ENCODE measurements around the gene NUDT13. TPM values are rescaled to one million over a fixed set of nuclear protein-coding genes. Genes with fewer than 3 reads are reported as not detected.

Gene NUDT13
- total and polyA plus RNA-seq, 9 donors, result 2.0 to 5.0 (median 3.0) TPM

- Histone ChIP-seq H3K4me1 (ENCODE audit: control insufficient read depth, insufficient read depth, low read length) (no peaks in the 10 kb centered on the region), H3K9me3 (replicated peaks; ENCODE audit: control insufficient read depth, low read depth, low read length) (no peaks in the 10 kb centered on the region), H3K4me3 (ENCODE audit: low read length) (no peak overlapping the region), H3K36me3 (ENCODE audit: control insufficient read depth, insufficient read depth, low read length) (peaks cover 24% of the 10 kb centered on the region), H3K27me3 (ENCODE audit: control insufficient read depth, insufficient read depth, low read length) (no peaks in the 10 kb centered on the region), H3K27ac (ENCODE audit: low read length) (no peak overlapping the region)
- WGBS (ENCODE audit: insufficient coverage), result 90% methylated on average over 2 of the region's 3 CpGs
- DNase-seq, result no peak
These were observed 51.4 kb downstream of the NUDT13 start for GRCh38 chr10:73161662-73162061.

DNA sequence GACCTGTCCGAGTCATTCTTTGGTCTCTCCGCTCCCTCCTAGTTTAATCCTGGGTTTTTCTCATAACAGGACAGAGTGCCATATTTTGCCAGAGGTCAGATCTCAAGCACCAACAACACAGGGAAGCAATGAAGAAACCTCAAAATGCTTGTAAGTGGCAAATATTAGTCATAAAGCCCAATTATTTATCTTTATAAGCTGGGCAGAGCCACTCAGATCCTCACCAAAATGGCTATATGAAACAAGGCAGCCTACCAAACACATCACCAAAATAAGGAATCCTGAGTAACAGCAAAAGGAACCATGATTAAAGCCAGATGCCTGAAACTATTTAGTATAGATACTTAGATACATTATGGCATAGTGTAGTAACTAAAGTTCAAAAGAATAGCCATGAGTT, 52.8 kb downstream of the NUDT13 start:
- no peak overlapping the region for H3K27ac ChIP-seq (ENCODE audit: low read length)
- no peaks in the 10 kb centered on the region for H3K9me3 ChIP-seq (replicated peaks; ENCODE audit: control insufficient read depth, low read depth, low read length)
- H3K4me1 ChIP-seq (ENCODE audit: control insufficient read depth, insufficient read depth, low read length), result no peaks in the 10 kb centered on the region
- H3K4me3 ChIP-seq (ENCODE audit: low read length), result no peak overlapping the region
- no peaks in the 10 kb centered on the region for H3K27me3 ChIP-seq (ENCODE audit: control insufficient read depth, insufficient read depth, low read length)
- 93% methylated on average over 2 of the region's 2 CpGs for WGBS (ENCODE audit: insufficient coverage)
- peaks cover 21% of the 10 kb centered on the region for H3K36me3 ChIP-seq (ENCODE audit: control insufficient read depth, insufficient read depth, low read length)
- no peak for DNase-seq

- Histone ChIP-seq H3K4me3 (ENCODE audit: low read length) (peak overlapping the region; percentile 93), H3K9me3 (replicated peaks; ENCODE audit: control insufficient read depth, low read depth, low read length) (no peaks in the 10 kb centered on the region), H3K27me3 (ENCODE audit: control insufficient read depth, insufficient read depth, low read length) (no peaks in the 10 kb centered on the region), H3K27ac (ENCODE audit: low read length) (peak overlapping the region; percentile 100), H3K36me3 (ENCODE audit: control insufficient read depth, insufficient read depth, low read length) (peaks cover 14% of the 10 kb centered on the region), H3K4me1 (ENCODE audit: control insufficient read depth, insufficient read depth, low read length) (peaks cover 8% of the 10 kb centered on the region)
- no CpG with 5 or more reads among the region's 2 CpGs for WGBS (ENCODE audit: insufficient coverage)
- no peak for DNase-seq
These were observed 56.7 kb downstream of the NUDT13 start for GRCh38 chr10:73166972-73167371.

DNA sequence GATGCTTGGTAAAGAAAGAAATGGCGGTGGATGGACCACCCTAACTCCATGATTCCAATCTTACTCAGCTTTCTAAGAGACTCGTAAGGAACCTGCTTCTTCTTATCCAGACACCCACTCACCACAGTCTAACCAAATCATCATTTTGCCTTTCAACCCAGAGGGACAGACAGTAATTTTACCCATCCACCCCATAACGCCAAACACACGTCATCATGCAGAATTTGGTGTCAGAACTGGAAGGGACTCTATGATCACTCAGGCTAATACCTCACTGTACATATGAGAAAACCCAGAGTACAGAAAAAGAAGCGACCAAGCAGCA, 57.2 kb downstream of the NUDT13 start:
- Histone ChIP-seq H3K9me3 (replicated peaks; ENCODE audit: control insufficient read depth, low read depth, low read length) (no peaks in the 10 kb centered on the region), H3K27ac (ENCODE audit: low read length) (peak overlapping the region; percentile 100), H3K4me3 (ENCODE audit: low read length) (peak overlapping the region; percentile 93), H3K36me3 (ENCODE audit: control insufficient read depth, insufficient read depth, low read length) (peaks cover 10% of the 10 kb centered on the region), H3K4me1 (ENCODE audit: control insufficient read depth, insufficient read depth, low read length) (peaks cover 8% of the 10 kb centered on the region), H3K27me3 (ENCODE audit: control insufficient read depth, insufficient read depth, low read length) (no peaks in the 10 kb centered on the region)
- no peak for DNase-seq
- 6% methylated on average over 4 of the region's 5 CpGs for WGBS (ENCODE audit: insufficient coverage)

GRCh38 chr10:73167783-73168464, 57.7 kb downstream of the NUDT13 start, which contains the start of the genes ECD and FAM149B1:
ECD (minus strand) TSS chr10:73168008; CDS start chr10:73163937, 4,071 bp downstream.
FAM149B1 (plus strand) TSS chr10:73168119; CDS start chr10:73168340, 221 bp downstream.
- peak; percentile 99 for DNase-seq
- Histone ChIP-seq H3K27ac (ENCODE audit: low read length) (peak within 1 kb of the TSS; percentile 100), H3K36me3 (ENCODE audit: control insufficient read depth, insufficient read depth, low read length) (peaks cover 5% of the 10 kb centered on the region), H3K9me3 (replicated peaks; ENCODE audit: control insufficient read depth, low read depth, low read length) (no peaks in the 10 kb centered on the region), H3K4me1 (ENCODE audit: control insufficient read depth, insufficient read depth, low read length) (peaks cover 8% of the 10 kb centered on the region), H3K4me3 (ENCODE audit: low read length) (peak within 1 kb of the TSS; percentile 93), H3K27me3 (ENCODE audit: control insufficient read depth, insufficient read depth, low read length) (no peaks in the 10 kb centered on the region)
- under 1% methylated on average over 40 of the region's 49 CpGs for WGBS (ENCODE audit: insufficient coverage)

DNA sequence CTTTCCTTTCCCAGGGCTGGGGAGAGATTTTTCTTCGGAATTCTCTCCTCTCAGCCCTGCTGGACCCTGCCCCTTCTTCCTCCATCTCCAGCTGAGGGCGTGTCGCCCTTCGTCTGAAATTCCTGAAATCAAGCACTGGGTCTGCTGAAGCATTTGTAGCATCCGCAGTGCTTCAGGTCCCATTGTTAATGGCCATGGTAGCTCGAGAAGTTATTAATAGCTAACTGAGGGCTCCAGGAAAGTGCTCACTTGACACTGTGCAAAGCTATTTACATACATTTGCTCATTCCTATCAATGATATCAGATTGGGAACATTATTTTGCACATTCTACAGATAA, 58.2 kb downstream of the NUDT13 start:
- H3K9me3 ChIP-seq (replicated peaks; ENCODE audit: control insufficient read depth, low read depth, low read length), result no peaks in the 10 kb centered on the region
- H3K27ac ChIP-seq (ENCODE audit: low read length), result peak overlapping the region; percentile 100
- no peaks in the 10 kb centered on the region for H3K27me3 ChIP-seq (ENCODE audit: control insufficient read depth, insufficient read depth, low read length)
- no peak for DNase-seq
- H3K36me3 ChIP-seq (ENCODE audit: control insufficient read depth, insufficient read depth, low read length), result peaks cover 2% of the 10 kb centered on the region
- H3K4me3 ChIP-seq (ENCODE audit: low read length), result peak overlapping the region; percentile 93
- WGBS (ENCODE audit: insufficient coverage), result 0% methylated on average over 3 of the region's 6 CpGs
- peaks cover 8% of the 10 kb centered on the region for H3K4me1 ChIP-seq (ENCODE audit: control insufficient read depth, insufficient read depth, low read length)

DNA sequence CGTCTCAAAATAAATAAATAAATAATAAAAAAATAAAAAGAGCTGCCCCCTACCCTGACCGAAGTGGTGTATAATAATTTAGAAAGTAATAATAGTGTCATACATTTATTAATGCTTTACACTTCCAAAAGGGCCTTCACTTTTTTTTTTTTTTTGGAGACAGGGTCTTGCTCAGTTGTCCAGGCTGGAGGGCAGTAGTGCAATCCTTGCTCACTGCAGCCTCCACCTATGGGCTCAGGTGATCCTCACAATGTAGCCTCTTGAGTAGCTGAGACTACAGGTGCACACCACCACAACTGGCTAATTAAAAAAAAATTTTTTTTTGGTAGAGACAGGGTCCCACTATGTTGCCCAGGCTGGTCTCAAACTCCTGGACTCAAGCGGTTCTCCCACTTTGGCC, 59.1 kb downstream of the NUDT13 start:
- Histone ChIP-seq H3K27ac (ENCODE audit: low read length) (no peak overlapping the region), H3K4me1 (ENCODE audit: control insufficient read depth, insufficient read depth, low read length) (peaks cover 8% of the 10 kb centered on the region), H3K4me3 (ENCODE audit: low read length) (no peak overlapping the region), H3K36me3 (ENCODE audit: control insufficient read depth, insufficient read depth, low read length) (no peaks in the 10 kb centered on the region), H3K9me3 (replicated peaks; ENCODE audit: control insufficient read depth, low read depth, low read length) (no peaks in the 10 kb centered on the region), H3K27me3 (ENCODE audit: control insufficient read depth, insufficient read depth, low read length) (no peaks in the 10 kb centered on the region)
- no CpG with 5 or more reads among the region's 3 CpGs for WGBS (ENCODE audit: insufficient coverage)
- DNase-seq, result no peak

DNA sequence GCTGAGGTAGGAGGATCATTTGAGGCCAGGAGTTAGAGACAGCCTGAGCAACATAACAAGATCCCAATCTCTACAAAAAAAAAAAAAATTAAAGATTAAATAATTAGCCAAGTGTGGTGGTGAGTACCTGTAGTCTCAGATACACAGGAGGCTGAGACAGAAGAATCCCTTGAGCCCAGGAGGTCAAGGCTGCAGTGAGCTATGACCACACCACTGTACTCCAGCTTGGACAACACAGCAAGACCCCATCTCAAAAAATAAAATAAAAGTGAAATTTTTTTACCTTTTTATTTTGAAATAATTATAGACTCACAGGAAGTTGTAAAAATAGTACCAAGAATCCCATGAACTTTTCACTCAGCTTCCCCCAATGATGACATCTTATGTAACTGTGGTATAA, 62.6 kb downstream of the NUDT13 start:
- peaks cover 13% of the 10 kb centered on the region for H3K36me3 ChIP-seq (ENCODE audit: control insufficient read depth, insufficient read depth, low read length)

GRCh38 chr10:73174148-73174925, 64.1 kb downstream of the NUDT13 start:
- no CpG with 5 or more reads among the region's 1 CpG for WGBS (ENCODE audit: insufficient coverage)
- Histone ChIP-seq H3K27ac (ENCODE audit: low read length) (no peak overlapping the region), H3K4me3 (ENCODE audit: low read length) (no peak overlapping the region), H3K9me3 (replicated peaks; ENCODE audit: control insufficient read depth, low read depth, low read length) (no peaks in the 10 kb centered on the region), H3K4me1 (ENCODE audit: control insufficient read depth, insufficient read depth, low read length) (no peaks in the 10 kb centered on the region), H3K27me3 (ENCODE audit: control insufficient read depth, insufficient read depth, low read length) (no peaks in the 10 kb centered on the region), H3K36me3 (ENCODE audit: control insufficient read depth, insufficient read depth, low read length) (peaks cover 15% of the 10 kb centered on the region)
- DNase-seq, result no peak

More for the DNA sequence above, 62.6 kb downstream of the NUDT13 start:
- no peaks in the 10 kb centered on the region for H3K9me3 ChIP-seq (replicated peaks; ENCODE audit: control insufficient read depth, low read depth, low read length)
- no peak overlapping the region for H3K27ac ChIP-seq (ENCODE audit: low read length)
- H3K4me1 ChIP-seq (ENCODE audit: control insufficient read depth, insufficient read depth, low read length), result peaks cover 8% of the 10 kb centered on the region
- DNase-seq, result no peak
- H3K27me3 ChIP-seq (ENCODE audit: control insufficient read depth, insufficient read depth, low read length), result no peaks in the 10 kb centered on the region
- H3K4me3 ChIP-seq (ENCODE audit: low read length), result no peak overlapping the region
